HG03064 (cell line): ENCODE data around the gene LDLRAD1.
"Not testable (repeated sequence)": the region's sequence is repeated elsewhere in the genome, so short reads cannot be mapped to it uniquely, and the experiment has no call there.

Experiments
- ATAC-seq: cut with Tn5 transposase; IDR thresholded peaks from one replicate; pipeline ENCODE4 v1.9.1; 2021; ENCODE audit warnings: low read depth; ENCODE audit not compliant: unreplicated experiment

The LDLRAD1 gene

GRCh38 chr1:53995683-53996082, 22.3 kb downstream of the LDLRAD1 start:
- no peak for ATAC-seq

GRCh38 chr1:53994516-53994915, 23.5 kb downstream of the LDLRAD1 start:
- ATAC-seq: not testable (repeated sequence)

DNA sequence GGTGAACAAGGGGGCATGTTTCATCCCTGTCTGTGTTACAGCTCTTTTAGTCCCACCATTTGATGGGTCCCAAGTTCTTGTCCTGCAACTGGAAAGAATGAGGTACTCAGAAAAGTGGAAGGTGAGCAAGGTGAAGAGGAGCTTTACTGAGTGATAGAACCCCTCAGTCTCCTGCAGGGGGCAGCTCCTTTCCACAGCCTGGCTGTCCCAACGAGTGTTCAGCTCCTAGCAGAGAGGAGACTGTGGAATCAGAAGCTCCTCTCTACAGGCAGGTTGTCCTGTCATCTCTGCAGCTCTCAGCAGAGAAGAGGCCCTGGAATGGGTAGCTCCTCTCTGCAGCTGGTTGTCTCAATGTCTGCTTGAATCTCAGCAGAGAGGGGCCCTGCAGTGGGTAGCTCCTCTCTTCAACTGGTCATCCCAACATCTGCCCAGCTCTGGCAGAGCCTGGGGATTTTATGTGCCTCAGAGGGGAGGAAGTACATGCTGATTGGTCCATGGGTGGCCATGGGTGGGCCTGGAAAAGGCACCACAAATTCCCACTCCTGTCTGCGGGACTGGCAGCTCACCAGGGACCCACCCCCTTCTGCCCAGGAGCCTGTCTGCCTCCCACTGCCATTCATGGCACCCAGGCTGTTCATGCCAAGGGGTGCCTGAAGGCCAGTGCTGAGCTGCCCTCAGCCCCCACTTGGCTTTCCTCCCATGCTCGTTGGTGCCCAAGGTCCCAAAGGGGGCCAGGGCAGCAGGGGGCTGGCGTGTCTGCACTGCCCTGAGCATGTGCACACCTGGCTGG, 25.7 kb downstream of the LDLRAD1 start:
- ATAC-seq: no peak

- ATAC-seq: no peak
These were observed 30.1 kb downstream of the LDLRAD1 start for GRCh38 chr1:53987880-53988279.

DNA sequence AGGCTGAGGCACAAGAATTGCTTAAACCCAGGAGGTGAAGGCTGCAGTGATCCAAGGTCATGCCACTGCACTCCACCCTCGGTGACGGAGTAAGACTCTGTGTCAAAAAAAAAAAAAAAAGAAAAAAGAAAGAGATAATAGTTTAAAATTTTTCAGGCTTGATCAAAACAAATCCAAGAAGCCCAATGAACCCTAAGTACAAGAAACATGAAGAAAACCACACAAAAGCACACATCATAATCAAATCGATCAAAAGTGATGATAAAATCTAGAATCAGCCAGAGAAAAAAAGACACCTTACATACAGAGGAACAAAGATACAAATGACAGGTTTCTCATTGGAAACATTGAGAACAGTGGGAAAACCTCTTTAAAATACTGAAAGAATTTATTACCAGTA, 31.5 kb downstream of the LDLRAD1 start:
- ATAC-seq: no peak

DNA sequence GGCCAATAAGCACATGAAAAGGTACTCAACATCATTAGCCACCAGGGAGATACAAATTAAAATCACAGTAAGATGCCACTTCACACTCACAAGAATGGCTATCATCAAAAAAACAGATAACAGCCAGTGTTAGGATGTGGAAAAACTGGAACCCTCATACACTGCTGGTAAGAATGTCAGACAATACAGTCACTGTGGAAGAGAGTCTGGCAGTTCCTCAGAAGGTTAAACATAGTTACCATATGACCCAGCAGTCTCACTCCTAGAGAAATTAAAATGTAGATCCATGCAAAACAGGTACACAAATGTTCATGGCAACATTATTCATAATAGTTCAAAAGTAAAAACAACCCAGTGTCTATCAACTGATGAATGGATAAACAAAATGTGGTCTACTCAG, 33.3 kb downstream of the LDLRAD1 start:
- no peak for ATAC-seq

DNA sequence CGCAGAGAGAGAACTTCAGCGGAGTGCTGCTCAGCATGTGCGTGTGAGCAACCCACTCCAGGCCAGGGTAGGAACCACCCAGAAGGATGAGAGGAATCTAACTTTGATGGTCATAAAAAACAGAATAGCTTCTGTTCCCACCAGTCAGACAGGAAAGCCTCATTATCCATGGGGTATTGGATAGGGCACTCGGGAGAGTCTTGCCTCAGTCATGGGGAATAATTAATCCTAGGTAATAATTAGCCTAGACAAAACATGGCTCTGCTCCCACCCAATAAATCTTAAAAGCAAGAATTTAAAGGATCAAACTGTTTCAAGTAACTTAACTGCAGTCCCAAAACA, 35.3 kb downstream of the LDLRAD1 start:
- ATAC-seq: no peak

DNA sequence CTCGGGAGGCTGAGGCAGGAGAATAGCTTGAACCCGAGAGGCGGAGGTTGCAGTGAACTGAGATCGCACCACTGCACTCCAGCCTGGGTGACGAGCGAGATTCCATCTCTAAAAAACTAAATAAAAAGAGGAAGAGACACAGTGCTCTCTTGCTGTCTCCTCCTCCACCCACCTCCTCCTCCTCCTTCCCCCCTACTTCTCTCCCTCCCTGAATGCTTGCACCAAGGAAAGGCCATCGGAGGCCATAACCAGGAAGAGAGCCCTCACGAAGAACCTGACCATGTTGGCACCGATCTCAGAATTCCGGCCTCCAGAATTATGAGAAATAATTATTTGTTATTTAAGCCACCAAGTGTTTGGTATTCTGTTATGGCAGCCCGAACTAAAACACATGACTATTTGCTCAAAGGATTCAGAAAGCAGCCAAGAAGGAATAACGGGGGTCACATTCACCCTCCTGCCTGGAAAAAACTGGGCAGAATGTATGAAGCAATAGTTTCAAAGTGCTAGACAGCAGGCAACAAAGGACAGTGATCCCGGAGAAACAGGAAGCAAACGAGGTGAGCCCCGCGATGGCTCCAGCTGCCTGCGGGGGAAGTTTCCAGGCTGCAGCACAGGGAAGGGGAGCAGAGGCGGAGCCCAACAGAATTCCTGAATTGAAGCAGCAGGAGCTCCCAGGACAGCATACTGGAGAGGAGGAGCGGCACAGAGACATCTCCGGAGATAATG, 35.8 kb downstream of the LDLRAD1 start:
- ATAC-seq: no peak

DNA sequence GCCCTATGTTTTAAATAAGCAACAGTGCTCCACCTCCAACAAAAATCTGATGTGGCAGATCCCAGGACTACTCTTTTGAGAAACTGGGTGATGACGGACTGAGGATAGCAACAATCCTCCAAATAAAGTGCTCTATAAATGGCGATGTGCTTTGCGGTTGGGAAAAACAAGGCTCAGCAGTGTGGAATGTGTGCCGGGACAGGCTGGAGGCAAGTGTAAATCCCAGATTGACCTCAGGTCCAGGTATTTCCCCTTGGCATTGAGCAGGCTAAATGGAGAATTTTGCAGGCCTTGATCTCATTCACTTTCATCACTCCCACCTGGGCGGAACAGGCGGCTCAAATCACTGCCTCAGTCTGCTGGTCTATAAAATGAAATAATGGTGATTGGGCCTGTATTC, 36.8 kb downstream of the LDLRAD1 start:
- ATAC-seq: no peak

- no peak for ATAC-seq
These were observed 38.1 kb downstream of the LDLRAD1 start for GRCh38 chr1:53979712-53980450.

DNA sequence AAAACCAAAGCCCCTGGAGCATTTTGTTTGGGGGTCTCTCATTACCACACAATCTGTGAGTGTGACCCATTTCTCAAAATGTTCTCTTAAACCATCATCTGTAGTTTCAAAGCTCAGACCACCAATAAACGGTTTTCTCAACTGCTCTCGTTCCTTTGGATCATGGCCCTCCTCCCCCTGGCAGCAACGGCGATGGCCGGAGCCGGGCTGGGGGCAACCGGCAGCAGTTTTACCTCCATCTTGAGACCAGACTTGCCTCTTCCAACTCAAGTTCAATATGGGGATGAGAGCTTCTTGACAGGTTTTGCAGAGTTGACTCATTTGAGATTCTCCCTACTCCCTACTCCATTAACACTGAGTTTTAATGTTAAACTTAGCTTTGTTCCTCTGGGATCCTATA, 42.1 kb downstream of the LDLRAD1 start:
- ATAC-seq: no peak

GRCh38 chr1:53971718-53972117, 46.3 kb downstream of the LDLRAD1 start:
- ATAC-seq: no peak

DNA sequence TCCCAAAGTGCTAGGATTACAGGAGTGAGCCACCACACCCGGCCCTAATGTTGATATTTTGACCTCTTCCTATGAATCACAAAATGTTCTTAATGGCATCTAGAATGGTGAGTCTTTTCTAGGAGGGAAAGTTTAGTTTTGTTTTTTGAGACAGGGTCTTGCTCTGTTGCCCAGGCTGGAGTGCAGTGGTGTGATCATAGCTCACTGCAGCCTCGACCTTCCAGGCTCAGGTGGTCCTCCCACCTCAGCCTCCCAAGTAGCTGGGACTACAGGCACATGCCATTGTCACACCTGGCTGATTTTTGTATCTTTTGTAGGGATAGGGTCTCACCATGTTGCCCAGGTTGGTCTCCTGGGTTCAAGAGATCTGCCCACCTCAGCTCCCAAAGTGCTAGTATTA, 48.7 kb downstream of the LDLRAD1 start:
- not testable (repeated sequence) for ATAC-seq

GRCh38 chr1:53968125-53968513, 49.9 kb downstream of the LDLRAD1 start:
- no peak for ATAC-seq

GRCh38 chr1:53967409-53968124, 50.4 kb downstream of the LDLRAD1 start:
- ATAC-seq: no peak

DNA sequence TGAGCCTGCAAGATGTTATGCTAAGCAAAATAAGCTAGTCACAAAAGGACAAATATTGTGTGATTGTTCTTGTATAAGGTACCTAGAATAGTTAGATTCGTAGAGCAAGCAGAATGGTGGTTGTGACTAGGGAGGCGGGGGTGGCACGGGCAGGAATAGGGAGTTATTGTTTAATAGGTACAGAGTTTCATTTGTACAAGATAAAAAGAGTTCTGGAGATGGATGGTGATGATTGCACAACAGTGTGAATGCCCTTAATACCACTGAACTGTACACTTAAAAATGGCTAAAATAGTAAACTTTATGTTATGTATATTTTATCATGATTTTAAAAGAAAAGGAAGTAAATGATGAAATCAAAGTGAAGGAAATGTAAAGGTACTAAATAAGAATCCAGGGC, 51.2 kb downstream of the LDLRAD1 start:
- no peak for ATAC-seq

DNA sequence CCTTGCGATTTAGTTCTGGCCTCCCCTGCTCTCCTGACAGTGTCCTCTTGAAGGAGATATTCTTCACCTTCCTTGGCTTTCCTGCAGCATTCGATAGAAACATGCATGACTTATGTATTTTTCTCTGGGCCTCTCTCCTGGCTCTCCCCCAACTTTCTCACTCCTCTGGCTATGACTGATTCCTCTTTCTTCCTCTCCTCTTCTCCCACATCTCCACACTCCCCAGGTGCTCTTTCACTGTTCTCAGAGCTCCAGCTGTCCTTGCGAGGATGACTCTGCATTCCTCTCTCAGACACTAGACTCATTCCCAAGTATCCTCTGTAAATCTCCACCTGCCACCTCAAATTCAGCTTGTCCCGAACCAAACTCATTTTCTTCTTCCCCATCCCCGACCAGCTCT, 53.9 kb downstream of the LDLRAD1 start:
- ATAC-seq: no peak

DNA sequence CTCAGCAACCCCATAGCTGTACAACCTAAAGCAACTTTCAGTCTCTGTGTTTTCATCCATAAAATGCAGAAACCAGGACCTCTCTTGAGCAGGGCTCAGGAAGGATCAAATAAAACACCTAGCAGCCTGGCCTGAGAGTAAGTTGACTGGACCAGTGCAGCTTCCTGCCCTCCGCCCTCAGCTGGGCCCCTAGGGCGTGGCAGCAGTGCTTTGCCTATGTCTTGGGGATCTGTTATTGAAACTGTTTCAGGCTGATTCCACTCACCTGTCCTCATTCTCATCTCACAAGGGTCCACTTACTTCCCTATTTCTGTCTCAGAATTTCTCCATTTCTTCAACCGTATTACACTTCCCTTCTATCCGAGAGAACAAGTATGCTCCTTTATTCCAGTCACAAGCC, 54.5 kb downstream of the LDLRAD1 start:
- ATAC-seq: no peak

- no peak for ATAC-seq
These were observed 55.6 kb downstream of the LDLRAD1 start for GRCh38 chr1:53962395-53962794.

DNA sequence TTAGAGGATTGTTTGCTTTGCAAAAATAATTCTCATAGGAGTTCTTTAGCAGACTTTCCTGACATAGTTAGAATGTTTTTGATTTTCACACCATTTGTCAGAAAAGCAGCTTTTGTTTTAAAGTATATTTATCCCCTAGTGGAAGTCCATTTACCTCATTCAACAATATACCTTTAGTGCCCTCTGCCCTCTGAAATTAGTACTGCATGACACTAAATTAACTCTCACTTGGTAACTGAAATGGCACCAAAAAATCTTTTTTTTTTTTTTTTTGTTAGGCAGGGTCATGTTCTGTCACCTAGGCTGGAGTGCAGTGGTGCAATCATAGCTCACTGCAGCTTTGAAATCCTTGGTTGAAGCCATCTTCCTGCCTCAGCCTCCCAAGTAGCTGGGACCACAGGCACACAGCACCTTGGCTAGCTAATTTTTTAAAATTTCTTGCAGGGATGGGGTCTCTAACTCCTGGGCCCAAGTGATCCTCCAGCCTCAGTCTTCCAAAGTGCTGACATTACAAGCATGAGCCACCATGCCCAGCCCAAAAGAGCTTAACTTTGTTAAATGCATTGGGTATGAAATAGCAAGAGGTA, 58.2 kb downstream of the LDLRAD1 start:
- ATAC-seq: no peak
